SK-N-MC (cell line): ENCODE data around the gene SHANK3.
A peak's percentile ranks its signal among the peaks of the same experiment; 100 is the strongest.

ENCODE experiments used
- DNase-seq: peaks from one replicate; pipeline ENCODE4 v3.0.0-alpha.2; 2011; ENCODE audit warnings: low read depth, low spot score
- H3K27ac ChIP-seq: fragments of 200-600 bp; sonication (generic); 2 replicates; pipeline ENCODE4 v1.5.1; 2016; ENCODE audit warnings: mixed run types
- H3K36me3 ChIP-seq: fragments of 200-600 bp; sonication (generic); 2 replicates; pipeline ENCODE4 v1.6.1; 2017; ENCODE audit warnings: antibody characterized with exemption, low read length, mixed read lengths; ENCODE audit not compliant: insufficient read depth
- H3K4me3 ChIP-seq: fragments of 200-600 bp; sonication (generic); 2 replicates; pipeline ENCODE4 v1.5.1; 2016
- H3K9ac ChIP-seq: fragments of 200-600 bp; sonication (generic); 2 replicates; pipeline ENCODE4 v1.8.0; 2017; ENCODE audit warnings: mixed run types, mixed read lengths; ENCODE audit not compliant: insufficient read length
- H3K9me3 ChIP-seq: fragments of 200-600 bp; sonication (generic); 2 replicates; pipeline ENCODE4 v1.6.1; 2017; ENCODE audit warnings: low read depth, mild to moderate bottlenecking, antibody characterized with exemption, low read length, moderate library complexity, mixed read lengths
- EZH2 ChIP-seq: fragments of 200-600 bp; sonication (generic); IDR thresholded peaks from one replicate; pipeline ENCODE4 v1.6.1; 2017; ENCODE audit warnings: antibody characterized with exemption
- FOXP2 ChIP-seq: optimal IDR thresholded peaks from 2 replicates; pipeline ENCODE3; 2011; ENCODE audit warnings: mild to moderate bottlenecking, moderate library complexity; ENCODE audit not compliant: insufficient read depth; ENCODE audit errors: extremely low read length, control extremely low read depth
- POLR2AphosphoS5 ChIP-seq: IDR thresholded peaks from 2 replicates; pipeline ENCODE4 v1.6.1; 2012; ENCODE audit warnings: mild to moderate bottlenecking, low read depth, low read length, borderline replicate concordance

Gene SHANK3

GRCh38 chr22:50683994-50684371 is 11.4 kb downstream of the SHANK3 start:
- TF ChIP-seq FOXP2 (no peak), EZH2 (no peak), POLR2AphosphoS5 (no peak)

GRCh38 chr22:50684501-50684900 is 11.9 kb downstream of the SHANK3 start:
- Histone ChIP-seq H3K27ac (no peak overlapping the region), H3K4me3 (no peak overlapping the region), H3K9ac (no peak overlapping the region), H3K36me3 (no peaks in the 10 kb centered on the region), H3K9me3 (no peaks in the 10 kb centered on the region)
- DNase-seq: no peak
- no peak for TF ChIP-seq FOXP2
- no peak for TF ChIP-seq POLR2AphosphoS5
- TF ChIP-seq EZH2: no peak

More at GRCh38 chr22:50683994-50684371, 11.4 kb downstream of the SHANK3 start:
- no peak for DNase-seq
- H3K27ac ChIP-seq: no peak overlapping the region
- no peak overlapping the region for H3K4me3 ChIP-seq
- H3K9ac ChIP-seq: no peak overlapping the region
- H3K36me3 ChIP-seq: no peaks in the 10 kb centered on the region; the same call in 1 of the 2 replicates
- H3K9me3 ChIP-seq: no peaks in the 10 kb centered on the region

- no peak overlapping the region for H3K9ac ChIP-seq
- no peak overlapping the region for H3K27ac ChIP-seq
- no peak overlapping the region for H3K4me3 ChIP-seq
- H3K9me3 ChIP-seq: no peaks in the 10 kb centered on the region
- DNase-seq: no peak
- H3K36me3 ChIP-seq: no peaks in the 10 kb centered on the region
- TF ChIP-seq POLR2AphosphoS5: no peak
These were observed 12.4 kb downstream of the SHANK3 start for GRCh38 chr22:50684986-50685385.

GRCh38 chr22:50686794-50687193 is 14.2 kb downstream of the SHANK3 start:
- no peak overlapping the region for H3K4me3 ChIP-seq
- no peak overlapping the region for H3K27ac ChIP-seq
- no peak overlapping the region for H3K9ac ChIP-seq
- TF ChIP-seq POLR2AphosphoS5: no peak
- TF ChIP-seq FOXP2: no peak
- no peak for DNase-seq
- H3K36me3 ChIP-seq: no peaks in the 10 kb centered on the region
- H3K9me3 ChIP-seq: no peaks in the 10 kb centered on the region

- Histone ChIP-seq H3K4me3 (no peak overlapping the region), H3K27ac (no peak overlapping the region), H3K9ac (no peak overlapping the region), H3K36me3 (no peaks in the 10 kb centered on the region), H3K9me3 (no peaks in the 10 kb centered on the region)
- no peak for DNase-seq
- TF ChIP-seq EZH2 (no peak), POLR2AphosphoS5 (no peak)
These were observed 15.2 kb downstream of the SHANK3 start for GRCh38 chr22:50687829-50688228.

GRCh38 chr22:50688448-50688847 is 15.8 kb downstream of the SHANK3 start:
- TF ChIP-seq EZH2 (no peak), FOXP2 (no peak), POLR2AphosphoS5 (no peak)
- H3K9ac ChIP-seq: no peak overlapping the region
- no peak for DNase-seq
- H3K36me3 ChIP-seq: no peaks in the 10 kb centered on the region
- H3K27ac ChIP-seq: no peak overlapping the region
- H3K4me3 ChIP-seq: no peak overlapping the region
- no peaks in the 10 kb centered on the region for H3K9me3 ChIP-seq

GRCh38 chr22:50691521-50691920 is 18.9 kb downstream of the SHANK3 start:
- no peaks in the 10 kb centered on the region for H3K36me3 ChIP-seq
- H3K9ac ChIP-seq: no peak overlapping the region
- no peaks in the 10 kb centered on the region for H3K9me3 ChIP-seq
- TF ChIP-seq EZH2: no peak
- TF ChIP-seq FOXP2: no peak
- TF ChIP-seq POLR2AphosphoS5: no peak
- peak; percentile 20 for DNase-seq
- H3K4me3 ChIP-seq: no peak overlapping the region
- H3K27ac ChIP-seq: no peak overlapping the region

GRCh38 chr22:50693462-50693861 is 20.8 kb downstream of the SHANK3 start:
- Histone ChIP-seq H3K36me3 (no peaks in the 10 kb centered on the region), H3K9ac (no peak overlapping the region), H3K4me3 (no peak overlapping the region), H3K27ac (no peak overlapping the region), H3K9me3 (no peaks in the 10 kb centered on the region)
- no peak for TF ChIP-seq POLR2AphosphoS5
- TF ChIP-seq EZH2: no peak
- TF ChIP-seq FOXP2: no peak
- DNase-seq: no peak

GRCh38 chr22:50694099-50694605 is 21.5 kb downstream of the SHANK3 start:
- H3K27ac ChIP-seq: no peak overlapping the region
- TF ChIP-seq POLR2AphosphoS5 (no peak), EZH2 (no peak), FOXP2 (no peak)
- H3K9me3 ChIP-seq: no peaks in the 10 kb centered on the region
- no peaks in the 10 kb centered on the region for H3K36me3 ChIP-seq
- no peak overlapping the region for H3K9ac ChIP-seq
- H3K4me3 ChIP-seq: no peak overlapping the region
- no peak for DNase-seq
